Right atrium auricular region (tissue), 2 donors: ENCODE data around the gene PUS7. TPM values are rescaled to one million over a fixed set of nuclear protein-coding genes. Genes with fewer than 3 reads are reported as not detected.

Experiments
- DNase-seq: peaks from one replicate; pipeline ENCODE4 v3.0.0-alpha.2; 2019; ENCODE audit warnings: low spot score
- H3K27ac ChIP-seq, 2 donors: fragments of 200-600 bp; sonication (generic); 1 replicate in 1 of 2; 2 replicates in 1 of 2; pipeline ENCODE4 v1.5.1; 2016 to 2019
- H3K27me3 ChIP-seq, 2 donors: fragments of 200-600 bp; sonication (generic); one replicate each; pipeline versions ENCODE4 v1.5.1 to v1.6.0; 2017 to 2019
- H3K36me3 ChIP-seq: fragments of 200-600 bp; sonication (generic); one replicate; pipeline ENCODE4 v1.5.1; 2016
- H3K4me1 ChIP-seq, 2 donors: fragments of 200-600 bp; sonication (generic); one replicate each; pipeline versions ENCODE4 v1.5.1 to v1.6.0; 2017 to 2019
- H3K4me3 ChIP-seq, 2 donors: fragments of 200-600 bp; sonication (generic); 1 replicate in 1 of 2; 2 replicates in 1 of 2; pipeline ENCODE4 v1.5.1; 2017 to 2019; ENCODE audit warnings: mild to moderate bottlenecking in 1 of 2, moderate library complexity in 1 of 2
- H3K9me3 ChIP-seq, 2 donors: fragments of 200-600 bp; sonication (generic); one replicate each; pipeline ENCODE4 v1.5.1; 2019
- total RNA-seq, 2 donors: library from RNA; depleted of rRNA; stranded (reverse); fragments of >200 nt; gene quantifications; one replicate each; pipeline ENCODE4 v1.1.0, GENCODE V29; 2016
- TF ChIP-seq, protein P1 (sequence below), 2 donors: fragments of 200-600 bp; sonication (generic); IDR thresholded peaks; one replicate each; pipeline ENCODE4 v1.5.1; 2019; ENCODE audit warnings: antibody characterized with exemption in 2 of 2

PUS7 gene, protein sequence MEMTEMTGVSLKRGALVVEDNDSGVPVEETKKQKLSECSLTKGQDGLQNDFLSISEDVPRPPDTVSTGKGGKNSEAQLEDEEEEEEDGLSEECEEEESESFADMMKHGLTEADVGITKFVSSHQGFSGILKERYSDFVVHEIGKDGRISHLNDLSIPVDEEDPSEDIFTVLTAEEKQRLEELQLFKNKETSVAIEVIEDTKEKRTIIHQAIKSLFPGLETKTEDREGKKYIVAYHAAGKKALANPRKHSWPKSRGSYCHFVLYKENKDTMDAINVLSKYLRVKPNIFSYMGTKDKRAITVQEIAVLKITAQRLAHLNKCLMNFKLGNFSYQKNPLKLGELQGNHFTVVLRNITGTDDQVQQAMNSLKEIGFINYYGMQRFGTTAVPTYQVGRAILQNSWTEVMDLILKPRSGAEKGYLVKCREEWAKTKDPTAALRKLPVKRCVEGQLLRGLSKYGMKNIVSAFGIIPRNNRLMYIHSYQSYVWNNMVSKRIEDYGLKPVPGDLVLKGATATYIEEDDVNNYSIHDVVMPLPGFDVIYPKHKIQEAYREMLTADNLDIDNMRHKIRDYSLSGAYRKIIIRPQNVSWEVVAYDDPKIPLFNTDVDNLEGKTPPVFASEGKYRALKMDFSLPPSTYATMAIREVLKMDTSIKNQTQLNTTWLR
- 1 to 10 TPM; 4.3 to 7.8 TPM for total RNA-seq

DNA sequence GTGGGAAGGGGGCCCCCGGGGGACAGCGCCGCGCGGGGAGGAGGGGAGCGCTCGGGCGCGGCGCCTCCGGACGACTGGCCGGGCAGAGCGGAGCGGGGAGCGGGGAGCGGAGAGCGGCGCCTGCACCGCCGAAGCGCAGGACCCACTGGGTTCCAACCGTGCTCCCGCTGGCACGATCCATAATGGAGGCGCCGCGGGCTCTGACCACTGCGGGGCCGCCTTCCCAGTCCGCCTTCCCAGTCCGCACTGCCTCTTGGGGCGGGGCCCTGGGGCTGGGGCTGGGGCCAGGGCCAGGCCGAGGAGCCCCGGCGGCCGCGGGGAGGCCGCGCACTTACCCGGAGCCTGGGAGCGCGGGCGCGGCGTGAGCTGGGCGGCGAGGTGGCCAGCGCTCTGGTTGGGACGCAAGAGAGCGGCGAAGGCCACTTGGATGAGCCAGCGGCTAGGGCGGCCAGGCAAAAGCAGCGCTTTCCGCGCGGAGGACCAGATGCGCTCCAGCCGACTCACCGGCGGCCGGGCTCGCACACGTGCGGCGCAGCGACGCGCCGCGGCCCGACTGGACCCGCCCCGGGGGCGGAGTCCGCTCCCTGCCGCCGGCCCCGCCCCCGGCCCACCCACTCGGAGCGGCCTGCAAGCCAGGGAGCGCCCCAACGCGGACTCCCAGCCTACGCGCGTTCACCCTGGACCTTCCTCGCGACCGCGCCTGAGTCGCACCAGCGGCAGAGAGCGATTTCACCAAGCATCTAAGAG is at the start of gene PUS7:
Gene PUS7, minus strand, starts transcription at position 555 of the 747 bp plus-strand sequence. CDS start 13,759 bp downstream, outside the sequence.
- Histone ChIP-seq H3K36me3 (no peaks in the 10 kb centered on the region), H3K4me1 (peaks cover 3 to 15% of the 10 kb centered on the region in 2 donors), H3K4me3 (peak within 1 kb of the TSS; percentile 58 to 84), H3K27me3 (no peaks in the 10 kb centered on the region), H3K27ac (peak within 1 kb of the TSS; percentile 82 to 84), H3K9me3 (no peaks in the 10 kb centered on the region)
- DNase-seq, result peak; percentile 87
- TF ChIP-seq, protein P1, sequence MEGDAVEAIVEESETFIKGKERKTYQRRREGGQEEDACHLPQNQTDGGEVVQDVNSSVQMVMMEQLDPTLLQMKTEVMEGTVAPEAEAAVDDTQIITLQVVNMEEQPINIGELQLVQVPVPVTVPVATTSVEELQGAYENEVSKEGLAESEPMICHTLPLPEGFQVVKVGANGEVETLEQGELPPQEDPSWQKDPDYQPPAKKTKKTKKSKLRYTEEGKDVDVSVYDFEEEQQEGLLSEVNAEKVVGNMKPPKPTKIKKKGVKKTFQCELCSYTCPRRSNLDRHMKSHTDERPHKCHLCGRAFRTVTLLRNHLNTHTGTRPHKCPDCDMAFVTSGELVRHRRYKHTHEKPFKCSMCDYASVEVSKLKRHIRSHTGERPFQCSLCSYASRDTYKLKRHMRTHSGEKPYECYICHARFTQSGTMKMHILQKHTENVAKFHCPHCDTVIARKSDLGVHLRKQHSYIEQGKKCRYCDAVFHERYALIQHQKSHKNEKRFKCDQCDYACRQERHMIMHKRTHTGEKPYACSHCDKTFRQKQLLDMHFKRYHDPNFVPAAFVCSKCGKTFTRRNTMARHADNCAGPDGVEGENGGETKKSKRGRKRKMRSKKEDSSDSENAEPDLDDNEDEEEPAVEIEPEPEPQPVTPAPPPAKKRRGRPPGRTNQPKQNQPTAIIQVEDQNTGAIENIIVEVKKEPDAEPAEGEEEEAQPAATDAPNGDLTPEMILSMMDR (IDR thresholded peaks at IDR 0.05), result peak in 1 of 2 donors; percentile 36

DNA sequence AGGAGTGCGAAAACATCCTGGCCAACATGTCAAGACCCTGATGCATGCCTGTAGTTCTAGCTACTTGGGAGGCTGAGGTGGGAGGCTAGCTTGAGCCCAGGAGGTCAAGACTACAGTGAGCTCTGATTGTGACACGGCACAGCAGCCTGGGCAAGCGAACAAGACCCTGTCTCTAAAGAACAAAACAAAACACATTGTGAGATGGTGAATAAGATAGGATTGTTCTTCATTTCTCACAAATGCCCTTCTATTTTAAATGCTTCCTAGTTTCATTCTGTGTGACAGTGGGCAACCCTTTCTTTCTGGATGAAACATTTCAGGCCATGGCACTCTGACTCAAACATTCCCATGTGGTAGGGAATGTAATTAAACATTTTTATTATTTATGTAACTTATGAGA is 45.8 kb upstream of the PUS7 start:
- H3K4me3 ChIP-seq, result no peak overlapping the region
- H3K27me3 ChIP-seq, result no peaks in the 10 kb centered on the region
- H3K4me1 ChIP-seq, result no peaks in the 10 kb centered on the region
- H3K9me3 ChIP-seq, result no peaks in the 10 kb centered on the region
- peaks cover 47% of the 10 kb centered on the region for H3K36me3 ChIP-seq
- TF ChIP-seq, protein P1 (IDR thresholded peaks at IDR 0.05), result no peak
- H3K27ac ChIP-seq, result no peak overlapping the region
- DNase-seq, result no peak

DNA sequence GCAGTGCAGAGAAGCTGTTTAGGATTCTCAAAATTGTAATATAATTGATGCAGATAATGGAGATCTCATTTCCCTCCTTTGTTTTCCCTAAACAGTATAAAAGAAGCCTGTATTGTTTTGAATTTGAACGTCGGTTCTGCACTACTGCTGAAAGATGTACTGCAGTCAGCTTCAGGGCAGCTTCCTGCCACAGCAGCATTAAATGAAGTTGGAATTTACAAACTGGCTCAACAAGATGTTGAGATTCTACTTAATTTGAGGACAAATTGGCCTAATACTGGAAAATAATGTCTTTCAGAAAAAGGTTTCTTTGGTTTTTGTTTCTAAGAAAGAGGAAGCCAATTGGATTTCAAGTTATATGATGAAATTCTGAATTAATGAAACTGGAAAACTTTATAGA is 45.0 kb upstream of the PUS7 start:
- H3K4me1 ChIP-seq, result no peaks in the 10 kb centered on the region
- no peak overlapping the region for H3K4me3 ChIP-seq
- no peaks in the 10 kb centered on the region for H3K27me3 ChIP-seq
- no peaks in the 10 kb centered on the region for H3K9me3 ChIP-seq
- peaks cover 55% of the 10 kb centered on the region for H3K36me3 ChIP-seq
- no peak overlapping the region for H3K27ac ChIP-seq
- TF ChIP-seq, protein P1 (IDR thresholded peaks at IDR 0.05), result no peak
- DNase-seq, result no peak

DNA sequence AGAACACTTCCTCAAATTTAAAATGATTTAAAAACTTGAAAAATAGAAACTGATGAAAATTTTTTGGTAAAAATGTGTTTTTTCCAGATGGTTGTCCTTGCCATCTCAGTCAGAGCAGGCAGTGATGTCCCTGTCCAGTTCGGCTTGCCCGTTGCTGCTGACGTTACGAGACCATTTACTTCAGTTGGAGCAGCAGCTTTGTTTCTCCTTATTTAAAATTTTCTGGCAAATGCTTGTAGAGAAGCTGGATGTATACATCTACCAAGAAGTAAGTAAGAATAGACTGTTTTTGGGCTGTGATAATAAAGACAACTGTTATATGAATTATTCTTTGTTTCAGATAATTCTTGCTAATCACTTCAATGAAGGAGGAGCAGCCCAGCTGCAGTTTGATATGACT is 43.1 kb upstream of the PUS7 start:
- H3K27me3 ChIP-seq, result no peaks in the 10 kb centered on the region
- no peaks in the 10 kb centered on the region for H3K4me1 ChIP-seq
- H3K36me3 ChIP-seq, result peaks cover 70% of the 10 kb centered on the region
- TF ChIP-seq, protein P1 (IDR thresholded peaks at IDR 0.05), result no peak
- no peak overlapping the region for H3K27ac ChIP-seq
- H3K9me3 ChIP-seq, result no peaks in the 10 kb centered on the region
- H3K4me3 ChIP-seq, result no peak overlapping the region
- DNase-seq, result no peak

DNA sequence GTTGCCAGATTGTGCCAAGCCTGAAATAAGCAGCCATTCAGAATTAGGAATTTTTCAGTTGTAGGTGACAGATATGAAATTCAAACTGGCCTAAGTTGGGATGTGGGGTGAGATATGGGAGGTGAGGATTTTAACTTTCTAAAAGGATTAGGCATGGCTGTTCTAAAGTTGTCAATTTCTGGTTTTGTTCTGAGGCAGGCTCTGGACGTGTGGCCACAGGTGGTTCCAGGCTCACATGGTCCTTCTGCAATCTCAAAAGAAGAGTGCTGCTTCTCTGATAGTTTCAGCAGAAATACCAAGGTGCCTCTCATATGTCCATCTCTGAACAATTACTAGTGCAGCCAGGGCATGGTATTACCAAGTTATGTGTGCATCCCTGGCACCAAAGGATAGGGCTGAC is 37.9 kb upstream of the PUS7 start:
- DNase-seq, result no peak
- Histone ChIP-seq H3K27ac (no peak overlapping the region), H3K27me3 (no peaks in the 10 kb centered on the region), H3K4me1 (no peaks in the 10 kb centered on the region), H3K4me3 (no peak overlapping the region), H3K36me3 (peaks cover 83% of the 10 kb centered on the region), H3K9me3 (no peaks in the 10 kb centered on the region)
- TF ChIP-seq, protein P1 (IDR thresholded peaks at IDR 0.05), result no peak
